Common myeloid progenitor, CD34-positive (primary cell): ENCODE measurements around the gene CFAP61.

Experiments used
- CTCF ChIA-PET: fragments of 350-600 bp; sonication (Branson Sonifier 250); formaldehyde crosslinking; loops from one replicate; lab custom pipeline; 2021; ENCODE audit warnings: antibody characterized with exemption; lab: Charles Lee
- POLR2A ChIA-PET: fragments of 350-600 bp; sonication (Branson Sonifier 250); formaldehyde crosslinking; loops from one replicate; lab custom pipeline; 2021; ENCODE audit warnings: antibody characterized with exemption; lab: Charles Lee
- DNase-seq, 3 donors: peaks; one replicate each; pipeline versions ENCODE4 v3.0.0 to v3.0.0-alpha.2; 2013
- H3K27ac ChIP-seq, 2 experiments: 1 replicate in 1 of 2; 2 replicates in 1 of 2; pipeline ENCODE4 v1.7.0; 2013; ENCODE audit warnings: inconsistent platforms in 2 of 2, low read length in 2 of 2, mild to moderate bottlenecking in 2 of 2, low read depth in 1 of 2, moderate library complexity in 1 of 2; ENCODE audit not compliant: severe bottlenecking in 2 of 2, insufficient read depth in 1 of 2, poor library complexity in 1 of 2
- H3K27me3 ChIP-seq, 5 experiments: replicated peaks in 2 of 5; 1 replicate in 3 of 5; 2 replicates in 2 of 5; pipeline versions ENCODE4 v1.6.1 to v1.7.0; 2013; ENCODE audit warnings: low read length in 4 of 5, mild to moderate bottlenecking in 2 of 5, moderate library complexity in 2 of 5, inconsistent platforms in 1 of 5; ENCODE audit not compliant: insufficient read depth in 5 of 5, control insufficient read depth in 4 of 5
- H3K36me3 ChIP-seq, 4 experiments: 1 replicate in 2 of 4; 2 replicates in 2 of 4; pipeline versions ENCODE4 v1.6.1 to v1.7.0; 2013; ENCODE audit warnings: low read length in 3 of 4, control low read depth in 1 of 4, mild to moderate bottlenecking in 1 of 4; ENCODE audit not compliant: control insufficient read depth in 4 of 4, insufficient read depth in 4 of 4
- H3K4me1 ChIP-seq, 4 experiments: 1 replicate in 3 of 4; 2 replicates in 1 of 4; pipeline versions ENCODE4 v1.6.1 to v1.7.1; 2013; ENCODE audit warnings: low read length in 3 of 4, mild to moderate bottlenecking in 3 of 4, control low read depth in 1 of 4, inconsistent platforms in 1 of 4, moderate library complexity in 1 of 4; ENCODE audit not compliant: control insufficient read depth in 4 of 4, insufficient read depth in 4 of 4; ENCODE audit errors: control extremely low read depth in 1 of 4
- H3K4me3 ChIP-seq, 7 experiments: 1 replicate in 4 of 7; 2 replicates in 3 of 7; pipeline versions ENCODE4 v1.5.1 to v1.7.0; 2013; ENCODE audit warnings: mild to moderate bottlenecking in 7 of 7, low read length in 6 of 7, moderate library complexity in 6 of 7, inconsistent platforms in 2 of 7, low read depth in 2 of 7, control low read depth in 1 of 7; ENCODE audit not compliant: insufficient read depth in 4 of 7, control insufficient read depth in 1 of 7; ENCODE audit errors: extremely low read depth in 1 of 7
- H3K9me3 ChIP-seq, 5 experiments: 1 replicate in 4 of 5; 2 replicates in 1 of 5; pipeline versions ENCODE4 v1.6.1 to v1.7.1; 2013; ENCODE audit warnings: low read length in 4 of 5, mild to moderate bottlenecking in 2 of 5, inconsistent platforms in 1 of 5, low read depth in 1 of 5, moderate library complexity in 1 of 5; ENCODE audit not compliant: control insufficient read depth in 4 of 5, insufficient read depth in 2 of 5; ENCODE audit errors: control extremely low read depth in 1 of 5
- WGBS: methylation state at CpG from one replicate; pipeline ENCODE4 v1.1.5; 2013; ENCODE audit not compliant: insufficient coverage; 5-methylcytosine and 5-hydroxymethylcytosine counted together

Gene CFAP61

GRCh38 chr20:20184149-20184548 lies 131.8 kb downstream of the CFAP61 start:
- Histone ChIP-seq H3K27me3 (peaks cover 0 to 1% (median 0%) of the 10 kb centered on the region in 5 experiments), H3K36me3 (no peaks in the 10 kb centered on the region), H3K27ac (no peak overlapping the region), H3K4me1 (no peaks in the 10 kb centered on the region), H3K4me3 (no peak overlapping the region), H3K9me3 (no peaks in the 10 kb centered on the region)
- 86% methylated on average over 1 of the region's 1 CpG for WGBS
- DNase-seq = no peak
- ChIA-PET POLR2A (no interaction called here), CTCF (interaction anchor here (1.7 kb wide), 1 partner anchor 53 kb away, joined by 3 read pairs; no protein-coding TSS in a partner anchor)

DNA sequence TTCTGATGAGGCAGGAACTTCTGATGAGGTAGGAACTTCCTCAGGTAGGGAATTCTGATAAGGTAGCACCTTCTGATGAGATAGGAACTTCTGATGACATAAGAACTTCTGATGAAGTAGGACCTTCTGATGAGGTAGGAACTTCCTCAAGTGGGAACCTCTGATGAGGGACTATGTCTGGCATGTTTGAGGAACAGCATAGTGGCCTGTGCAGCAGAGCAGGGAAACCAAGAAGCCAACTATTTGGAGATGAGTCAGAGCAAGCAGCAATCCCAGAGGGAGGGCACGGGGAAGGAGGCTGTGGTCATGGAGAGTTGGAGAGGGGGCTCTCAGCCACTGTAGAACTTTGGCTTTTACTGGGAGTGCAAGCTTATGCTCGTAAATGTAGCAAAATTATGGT lies 132.4 kb downstream of the CFAP61 start:
- 91% methylated on average over 2 of the region's 2 CpGs for WGBS
- POLR2A ChIA-PET = no interaction called here

DNA sequence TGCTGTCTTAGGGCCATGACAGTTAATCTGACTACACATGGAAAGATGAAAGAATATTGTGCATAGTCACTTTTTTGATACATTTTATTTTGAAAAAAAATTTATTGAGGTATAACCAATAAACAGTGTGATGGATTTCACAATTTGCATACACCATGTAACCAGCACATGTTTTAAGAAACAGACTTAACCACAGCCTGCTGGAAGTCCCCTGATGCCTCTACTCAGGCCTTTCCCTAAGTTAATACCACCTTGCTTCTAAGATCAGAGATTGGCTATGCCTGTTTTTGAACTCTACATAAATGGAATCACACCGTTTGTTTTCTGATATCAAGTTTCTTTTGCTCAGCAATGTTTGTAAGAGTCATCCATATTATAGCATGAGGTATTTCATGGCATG lies 136.3 kb downstream of the CFAP61 start:
- DNase-seq = peak in 2 of 3 donors; percentile 5 to 8
- Histone ChIP-seq H3K27me3 (peaks cover 0 to 2% (median 0%) of the 10 kb centered on the region in 5 experiments), H3K4me3 (no peak overlapping the region), H3K9me3 (no peaks in the 10 kb centered on the region), H3K4me1 (no peaks in the 10 kb centered on the region), H3K27ac (no peak overlapping the region), H3K36me3 (no peaks in the 10 kb centered on the region)
- CTCF ChIA-PET = no interaction called here
- POLR2A ChIA-PET = no interaction called here
- WGBS = no CpG with 5 or more reads among the region's 1 CpG

More for the DNA sequence above, 132.4 kb downstream of the CFAP61 start:
- no peak for DNase-seq
- CTCF ChIA-PET = interaction anchor here (1.7 kb wide), 1 partner anchor 53 kb away, joined by 3 read pairs; no protein-coding TSS in a partner anchor
- Histone ChIP-seq H3K4me3 (no peak overlapping the region), H3K36me3 (no peaks in the 10 kb centered on the region), H3K9me3 (no peaks in the 10 kb centered on the region), H3K27ac (no peak overlapping the region), H3K27me3 (peaks cover 0 to 1% (median 0%) of the 10 kb centered on the region in 5 experiments), H3K4me1 (no peaks in the 10 kb centered on the region)

- ChIA-PET POLR2A (no interaction called here), CTCF (no interaction called here)
- H3K36me3 ChIP-seq = no peaks in the 10 kb centered on the region
- no peak overlapping the region for H3K4me3 ChIP-seq
- H3K9me3 ChIP-seq = no peaks in the 10 kb centered on the region
- H3K4me1 ChIP-seq = no peaks in the 10 kb centered on the region
- H3K27me3 ChIP-seq = peaks cover 0 to 2% (median 1%) of the 10 kb centered on the region in 5 experiments
- no peak for DNase-seq
- no peak overlapping the region for H3K27ac ChIP-seq
- WGBS = 94% methylated on average over 3 of the region's 6 CpGs
These were observed 140.0 kb downstream of the CFAP61 start for GRCh38 chr20:20192366-20192765.

DNA sequence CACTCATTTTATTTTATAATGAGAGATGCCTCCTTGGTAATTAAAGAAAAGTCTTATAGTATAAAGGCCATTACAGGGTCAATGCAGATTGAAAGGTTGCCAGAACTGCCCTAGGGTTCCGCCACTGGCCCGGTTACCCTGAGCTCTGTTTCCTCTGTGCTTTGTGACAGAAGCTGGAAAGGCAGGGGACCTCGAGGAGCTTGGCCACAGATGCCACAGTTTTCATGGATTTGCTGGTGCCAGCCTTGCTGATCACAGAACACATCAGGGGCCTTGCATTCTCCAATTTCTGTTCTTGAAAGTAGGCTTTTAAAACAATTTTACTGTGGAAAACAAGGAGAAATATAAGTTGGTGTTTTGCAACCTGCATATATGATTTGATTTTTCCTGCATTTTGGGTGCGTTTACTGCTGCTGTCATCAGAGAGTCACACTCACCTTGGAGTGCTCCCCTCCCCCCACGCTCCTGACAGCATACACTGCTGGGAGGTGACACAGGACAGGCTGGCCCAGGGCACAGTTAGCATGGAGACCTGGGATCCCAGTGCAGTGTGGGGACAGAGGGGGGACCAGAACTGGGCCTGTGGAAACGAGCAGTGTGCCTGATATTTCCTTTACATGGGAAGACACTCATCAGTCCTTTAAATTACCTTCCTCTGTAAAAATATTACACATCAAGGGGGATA lies 142.8 kb downstream of the CFAP61 start:
- no peaks in the 10 kb centered on the region for H3K36me3 ChIP-seq
- CTCF ChIA-PET = no interaction called here
- H3K9me3 ChIP-seq = no peaks in the 10 kb centered on the region
- H3K27ac ChIP-seq = no peak overlapping the region
- no peaks in the 10 kb centered on the region for H3K4me1 ChIP-seq
- 90% methylated on average over 3 of the region's 6 CpGs for WGBS
- no peak for DNase-seq
- no peak overlapping the region for H3K4me3 ChIP-seq
- peaks cover 0 to 5% (median 2%) of the 10 kb centered on the region in 5 experiments for H3K27me3 ChIP-seq
- POLR2A ChIA-PET = no interaction called here

- peaks cover 0 to 6% (median 0%) of the 10 kb centered on the region in 4 experiments for H3K4me1 ChIP-seq
- ChIA-PET CTCF (no interaction called here), POLR2A (no interaction called here)
- no peaks in the 10 kb centered on the region for H3K36me3 ChIP-seq
- no peak for DNase-seq
- no peak overlapping the region for H3K4me3 ChIP-seq
- no peak overlapping the region for H3K27ac ChIP-seq
- WGBS = 92% methylated on average over 6 of the region's 10 CpGs
- peaks cover 0 to 6% (median 2%) of the 10 kb centered on the region in 5 experiments for H3K27me3 ChIP-seq
- H3K9me3 ChIP-seq = no peaks in the 10 kb centered on the region
These were observed 144.3 kb downstream of the CFAP61 start for GRCh38 chr20:20196610-20197009.

DNA sequence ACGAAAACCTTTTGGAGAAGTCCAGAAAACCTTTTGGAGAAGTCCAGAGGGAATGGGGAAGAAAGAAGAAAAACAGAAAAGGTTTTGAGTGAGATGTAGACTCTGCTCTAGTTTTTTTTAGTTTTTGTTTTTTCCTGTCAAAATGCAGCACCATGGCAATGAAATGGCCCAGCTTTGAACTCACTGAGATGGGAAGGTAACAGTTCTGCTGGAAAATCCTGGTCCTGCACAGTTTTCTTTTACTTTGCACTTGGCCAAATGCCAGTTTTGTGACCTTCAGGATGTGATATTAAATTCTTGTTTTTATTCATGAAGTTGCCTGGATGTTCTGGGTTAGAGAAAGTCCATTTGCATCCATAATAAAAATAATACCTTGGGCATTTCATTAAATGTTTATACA lies 145.7 kb downstream of the CFAP61 start:
- no peak for DNase-seq
- H3K27me3 ChIP-seq = peaks cover 0 to 6% (median 0%) of the 10 kb centered on the region in 5 experiments
- peaks cover 0 to 6% (median 0%) of the 10 kb centered on the region in 4 experiments for H3K4me1 ChIP-seq
- H3K9me3 ChIP-seq = no peaks in the 10 kb centered on the region
- H3K27ac ChIP-seq = no peak overlapping the region
- POLR2A ChIA-PET = no interaction called here
- no peaks in the 10 kb centered on the region for H3K36me3 ChIP-seq
- WGBS = no CpG with 5 or more reads among the region's 1 CpG
- no peak overlapping the region for H3K4me3 ChIP-seq
- CTCF ChIA-PET = no interaction called here
